Left cardiac atrium (tissue), 4 donors: Measurements from ENCODE around the gene PLVAP. TPM values are rescaled to one million over a fixed set of nuclear protein-coding genes. Genes with fewer than 3 reads are reported as not detected.

Experiments used
- ATAC-seq, 2 donors: fragments of 200-7000 bp; cut with Tn5 transposase; one replicate each; pipeline ENCODE4 v1.9.1; 2020; ENCODE audit warnings: mild to moderate bottlenecking in 2 of 2, moderate library complexity in 2 of 2
- DNase-seq: peaks from one replicate; pipeline ENCODE4 v3.0.0-alpha.2; 2020
- intact Hi-C, 2 donors: fragments of 100-400 bp; cut with DNase I; formaldehyde crosslinking; loops; one replicate each; pipeline versions ENCODE4 v1.14.1 to v1.15.1; 2022 to 2023
- total RNA-seq, 2 donors: library from RNA; stranded (reverse); fragmentation: NEBNext Ultra II Directional; extraction: Animal tissue kit (Norgen Biotek cat#: 25700); gene quantifications; one replicate each; pipeline ENCODE4 v1.2.1, GENCODE V29; 2021
- donor health status: DM: no; HTN: yes; CAD: no.
- donor health status: DM: no; HTN: yes; CAD: no; lungs with severe emphysema.
- donor health status: DM: yes; HTN: yes; CAD: no.
- donor health status: Dilated cardiomyopathy.

The PLVAP gene
- total RNA-seq, 2 donors from 2014 or later: 102 to 137 TPM

- ATAC-seq (no peak), DNase-seq (no peak)
- intact Hi-C loops: no loop called here
Measured at GRCh38 chr19:17338433-17339078, 38.6 kb downstream of the PLVAP start.

GRCh38 chr19:17337675-17338432, 39.3 kb downstream of the PLVAP start:
- intact Hi-C loops: no loop called here
- DNase-seq (no peak), ATAC-seq (no peak)

GRCh38 chr19:17336872-17337674, 40.1 kb downstream of the PLVAP start, which contains the start of gene GTPBP3:
TSS of gene GTPBP3 (plus strand) at chr19:17337553. CDS start at chr19:17337612, 59 bp downstream.
- DNase-seq: peak; percentile 98
- intact Hi-C loops: no loop called here
- ATAC-seq: peak; percentile 93

- ATAC-seq (no peak), DNase-seq (no peak)
- intact Hi-C loops: no loop called here
Measured at GRCh38 chr19:17335575-17335974, 41.6 kb downstream of the PLVAP start.

- peak; percentile 80 to 82 for ATAC-seq
Measured at GRCh38 chr19:17334414-17335409, 42.4 kb downstream of the PLVAP start, which contains the start of gene ANO8. TSS of gene ANO8 (minus strand) at chr19:17334855. CDS start at chr19:17334670, 185 bp downstream.

GRCh38 chr19:17333611-17334413, 43.3 kb downstream of the PLVAP start:
- intact Hi-C loops: no loop called here
- DNase-seq (no peak), ATAC-seq (no peak)

More at GRCh38 chr19:17334414-17335409, 42.4 kb downstream of the PLVAP start, which contains the start of gene ANO8:
- peak; percentile 96 for DNase-seq
- intact Hi-C loops: no loop called here

- no peak for DNase-seq
- intact Hi-C loops: no loop called here
- ATAC-seq: no peak
Measured at GRCh38 chr19:17332677-17333581, 44.2 kb downstream of the PLVAP start.

- DNase-seq (no peak), ATAC-seq (no peak)
- intact Hi-C loops: no loop called here
Measured at GRCh38 chr19:17332360-17332676, 44.8 kb downstream of the PLVAP start.

- DNase-seq (no peak), ATAC-seq (no peak)
- intact Hi-C loops: no loop called here
Measured at GRCh38 chr19:17331045-17331558, 46.0 kb downstream of the PLVAP start.

GRCh38 chr19:17330262-17331044, 46.7 kb downstream of the PLVAP start:
- intact Hi-C loops: no loop called here
- DNase-seq (no peak), ATAC-seq (no peak)

GRCh38 chr19:17329366-17330261, 47.5 kb downstream of the PLVAP start:
- no peak for DNase-seq
- intact Hi-C loops: no loop called here
- ATAC-seq: no peak

- ATAC-seq (peak in 1 of 2 donors; percentile 2), DNase-seq (no peak)
- intact Hi-C loops: no loop called here
Measured at GRCh38 chr19:17328517-17329365, 48.4 kb downstream of the PLVAP start.

GRCh38 chr19:17327654-17328516, 49.3 kb downstream of the PLVAP start:
- ATAC-seq (peak; percentile 35 to 78), DNase-seq (peak; percentile 79)
- intact Hi-C loops: no loop called here
